GM19023 (cell line): ENCODE measurements around the gene CAMTA1.

Experiments used
- ATAC-seq: cut with Tn5 transposase; IDR thresholded peaks from one replicate; pipeline ENCODE4 v1.9.1; 2021; ENCODE audit warnings: mild to moderate bottlenecking, moderate library complexity; ENCODE audit not compliant: unreplicated experiment

Gene CAMTA1

DNA sequence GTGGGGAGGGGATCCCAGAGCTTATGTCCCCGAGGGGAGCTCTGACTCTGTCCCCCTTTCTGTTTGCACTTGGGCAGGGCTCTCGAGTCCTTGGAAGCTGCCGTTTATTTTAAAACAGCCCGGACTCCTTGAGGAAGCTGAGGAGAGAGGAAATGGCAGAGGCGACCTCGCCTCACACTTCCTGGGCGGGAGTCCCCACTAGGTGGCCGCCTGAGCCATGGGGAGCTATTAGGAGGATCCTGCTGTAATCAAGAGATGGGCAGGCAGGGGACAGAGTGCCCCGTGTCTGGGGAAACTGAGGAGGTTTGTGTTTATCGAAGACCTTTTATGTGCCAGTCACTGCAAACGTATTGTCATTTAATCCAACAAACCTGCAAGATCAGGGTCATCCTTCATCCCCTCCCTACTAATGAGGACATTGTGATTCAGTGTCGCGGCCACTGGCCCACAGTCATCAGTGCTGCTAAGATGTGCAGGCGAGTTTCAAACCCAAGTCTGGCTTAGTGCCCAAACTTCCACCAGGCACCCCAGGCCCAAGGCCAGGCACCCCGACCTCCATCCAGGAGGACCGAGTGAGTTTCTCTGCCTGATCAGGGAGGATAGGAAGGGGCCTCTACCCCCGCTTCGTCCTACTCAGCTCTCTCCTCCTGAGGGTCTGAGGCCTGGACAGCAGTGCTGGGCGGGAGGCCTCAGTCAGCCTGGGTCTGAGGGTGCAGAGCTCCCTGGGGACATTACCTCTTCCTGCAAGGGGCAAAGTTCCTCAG is 669.0 kb downstream of the CAMTA1 start:
- ATAC-seq: no peak

DNA sequence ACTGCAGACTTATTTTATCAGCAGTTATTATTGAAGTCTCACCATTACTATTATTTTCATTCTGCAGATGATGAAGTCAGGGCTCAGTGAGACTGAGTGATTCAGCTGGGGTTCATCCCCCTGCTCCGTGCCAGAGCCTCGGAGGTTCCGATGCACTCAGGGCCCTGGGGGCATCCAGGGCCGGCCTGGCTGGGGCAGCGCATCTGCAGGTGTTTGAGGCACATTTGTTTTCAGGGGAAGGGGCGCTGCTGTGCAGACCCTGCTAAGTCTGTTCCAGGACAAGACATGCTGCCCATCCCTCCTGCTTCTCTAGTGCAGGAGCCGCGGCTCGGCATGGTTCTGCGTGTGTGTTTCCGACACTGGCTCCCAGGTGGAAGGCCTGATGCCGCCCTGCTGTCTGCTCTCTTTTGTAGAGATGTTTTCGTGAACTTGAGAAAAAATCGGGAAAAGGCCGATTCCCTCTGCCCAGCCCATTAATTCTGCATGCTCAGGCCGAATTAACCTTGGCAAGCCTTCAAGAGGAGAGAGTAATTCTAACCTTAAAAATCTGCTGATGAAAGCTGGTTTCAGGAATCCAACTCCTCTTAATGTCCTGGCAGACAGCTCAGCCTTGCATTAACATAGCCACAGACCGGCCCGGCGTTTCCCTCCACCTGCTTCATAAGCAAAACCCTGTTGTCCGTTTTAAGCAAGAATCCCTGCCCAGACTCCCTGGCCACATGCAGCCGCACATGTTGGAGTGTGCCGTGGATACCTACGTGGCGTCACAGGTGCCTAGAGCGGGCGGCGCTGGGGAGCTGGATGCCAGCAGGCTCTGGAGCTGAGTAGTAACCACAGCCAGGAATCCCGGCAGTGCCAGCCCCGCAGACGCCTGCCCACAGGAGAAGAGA is 669.9 kb downstream of the CAMTA1 start:
- no peak for ATAC-seq

DNA sequence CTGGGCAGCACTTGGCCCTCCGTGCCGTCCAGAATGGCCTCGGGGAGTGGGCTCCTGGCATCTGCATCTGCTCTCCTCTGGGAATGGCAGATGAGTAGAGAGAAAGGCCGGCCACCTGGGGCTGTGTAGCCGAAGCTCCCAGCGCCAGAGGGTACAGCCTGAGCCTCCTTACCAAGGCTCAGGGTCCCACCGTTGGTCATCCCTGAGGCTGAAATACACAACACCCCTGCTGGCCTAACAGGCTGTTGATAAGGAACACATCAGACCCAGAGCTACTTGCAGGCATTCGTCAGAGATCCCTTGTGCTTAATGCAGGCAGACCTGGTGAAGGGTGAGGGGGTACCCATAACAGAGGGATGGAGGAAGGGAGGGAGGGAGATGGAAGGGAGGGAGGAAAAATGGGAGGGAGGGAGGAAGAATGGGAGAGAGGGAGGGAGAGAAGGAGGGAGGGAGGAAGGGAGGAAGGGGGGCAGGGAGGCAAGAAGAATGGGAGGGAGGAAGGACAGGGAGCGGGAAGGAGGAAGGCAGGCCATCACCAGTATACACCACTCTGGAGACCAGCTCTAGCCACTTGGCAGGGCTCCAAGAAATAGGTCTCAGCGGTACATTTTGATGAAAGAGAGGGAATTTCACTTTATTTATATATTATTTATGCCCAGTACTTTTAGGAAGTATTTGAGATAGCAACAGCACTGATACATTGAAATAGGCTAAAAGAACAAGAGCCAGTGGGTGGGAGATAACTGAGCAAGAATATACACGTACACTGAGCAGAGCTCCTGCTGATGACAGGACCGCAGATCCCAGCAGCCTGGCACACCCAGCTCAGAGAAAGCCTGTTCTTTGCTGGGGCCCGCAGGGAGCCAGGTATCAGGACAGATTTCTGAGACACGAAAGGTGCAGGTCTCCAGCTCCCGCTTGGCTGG is 670.8 kb downstream of the CAMTA1 start:
- ATAC-seq: no peak

DNA sequence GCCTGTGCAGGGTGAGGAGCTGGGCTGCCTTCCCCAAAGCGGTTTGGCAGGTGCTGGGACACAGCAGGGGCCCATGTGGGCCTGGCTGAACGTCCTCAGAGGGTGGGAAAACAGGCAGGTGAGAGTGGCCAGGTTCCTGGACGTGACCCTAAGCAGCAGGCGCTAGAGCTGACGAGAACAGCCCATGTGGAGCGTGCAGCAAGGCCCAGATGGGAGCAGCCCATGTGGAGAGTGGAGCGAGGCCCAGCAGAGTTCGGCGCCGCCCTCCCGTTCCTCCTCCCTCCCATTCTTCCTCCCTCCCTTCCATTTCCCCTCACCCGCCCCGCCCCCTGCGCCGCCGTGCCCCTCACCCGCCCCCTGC is 671.4 kb downstream of the CAMTA1 start:
- no peak for ATAC-seq

- ATAC-seq: no peak
These were observed 672.6 kb downstream of the CAMTA1 start for GRCh38 chr1:7457811-7458210.

GRCh38 chr1:7458946-7459345 is 673.7 kb downstream of the CAMTA1 start:
- ATAC-seq: no peak

- ATAC-seq: no peak
These were observed 674.7 kb downstream of the CAMTA1 start for GRCh38 chr1:7459914-7460313.

- ATAC-seq: no peak
These were observed 675.6 kb downstream of the CAMTA1 start for GRCh38 chr1:7460807-7461206.

DNA sequence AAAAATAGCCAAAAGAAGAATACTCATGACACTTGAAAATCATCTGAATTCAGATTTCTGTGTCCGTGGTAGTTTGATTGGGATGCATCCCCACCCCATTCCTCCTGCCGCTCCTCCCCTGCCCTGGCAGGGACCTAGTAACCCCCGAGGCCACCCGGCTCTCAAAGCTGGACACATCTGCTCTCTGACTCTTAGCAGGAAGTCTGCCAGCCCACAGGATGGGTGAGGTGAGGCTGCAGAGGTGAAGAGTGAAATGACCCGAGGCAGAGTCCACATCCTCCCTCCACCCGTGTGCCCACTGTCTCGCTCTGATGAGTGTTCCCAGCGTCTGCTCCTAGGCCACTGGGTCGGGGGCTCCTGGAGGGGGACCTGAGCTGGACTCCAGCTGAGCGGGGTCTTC is 677.4 kb downstream of the CAMTA1 start:
- no peak for ATAC-seq

DNA sequence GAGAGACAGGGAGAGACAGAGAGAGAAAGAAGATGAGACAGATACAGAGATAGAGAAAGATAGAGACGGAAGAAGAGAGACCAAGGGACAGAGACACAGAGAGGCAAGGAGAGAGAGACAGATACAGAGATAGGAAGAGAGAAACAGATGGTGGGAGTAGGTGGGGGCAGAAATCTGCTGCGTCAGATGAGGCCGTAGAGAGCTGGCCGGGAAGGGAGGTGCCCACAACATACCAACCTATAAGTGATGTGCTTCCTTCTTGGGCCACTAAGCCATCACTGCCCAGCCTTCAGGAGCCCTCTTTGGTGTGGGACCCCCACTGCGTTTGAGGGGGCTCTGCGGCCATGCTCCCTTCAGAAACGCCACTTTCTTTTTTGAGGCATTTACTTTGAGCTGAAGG is 678.3 kb downstream of the CAMTA1 start:
- no peak for ATAC-seq

DNA sequence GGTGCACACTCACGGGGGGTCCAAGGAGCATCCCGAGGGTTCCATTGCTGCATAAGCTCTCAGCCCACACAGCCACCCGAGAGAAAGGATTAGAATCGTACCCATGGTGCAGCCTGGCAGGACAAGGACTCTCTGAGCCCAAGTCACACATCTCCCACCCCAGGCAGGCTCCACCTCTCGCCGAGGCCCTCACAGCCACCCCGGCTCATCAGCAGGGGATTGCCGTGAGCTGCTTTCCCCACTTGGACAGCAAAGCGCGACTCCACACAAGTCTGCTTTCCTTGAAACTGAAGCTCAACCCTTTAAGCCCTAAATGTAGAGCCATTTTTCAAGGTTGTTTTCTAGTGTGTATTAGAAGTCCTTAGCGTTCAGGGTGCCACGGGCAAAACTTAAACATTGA is 679.5 kb downstream of the CAMTA1 start:
- ATAC-seq: no peak

DNA sequence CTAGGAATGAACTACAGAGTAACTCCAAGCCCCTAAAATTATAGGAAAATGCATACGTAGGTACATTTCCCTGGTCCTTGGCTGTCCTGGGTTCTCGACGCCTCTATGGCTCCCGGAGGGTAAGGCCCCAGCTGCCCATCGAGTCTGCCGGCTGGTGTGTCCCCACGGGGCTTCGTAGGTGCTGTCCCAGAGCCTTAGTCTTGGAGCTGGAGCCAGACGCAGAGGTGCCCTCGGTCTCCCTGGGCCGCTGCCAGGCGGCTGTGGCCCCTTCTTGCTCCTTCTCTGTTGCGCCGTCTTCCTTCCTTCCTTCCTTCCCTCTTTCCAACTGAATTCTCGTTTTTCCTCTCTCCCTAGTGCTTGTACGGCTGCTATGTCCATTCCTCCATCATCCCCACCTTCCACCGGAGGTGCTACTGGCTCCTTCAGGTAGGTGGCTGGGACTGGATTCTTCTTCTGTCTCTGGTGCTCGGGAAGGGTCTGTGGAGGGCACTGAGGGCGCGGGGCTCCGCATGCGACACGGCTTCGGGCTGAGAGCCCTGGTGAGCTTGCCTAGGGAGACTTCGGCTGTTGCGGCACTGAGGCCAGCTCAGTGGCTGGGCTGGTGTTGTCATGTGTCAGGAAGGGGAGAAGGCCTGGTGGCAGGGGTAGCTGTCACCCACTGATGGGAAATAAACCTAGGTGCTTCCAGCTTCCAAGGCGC is 682.4 kb downstream of the CAMTA1 start:
- ATAC-seq: no peak

DNA sequence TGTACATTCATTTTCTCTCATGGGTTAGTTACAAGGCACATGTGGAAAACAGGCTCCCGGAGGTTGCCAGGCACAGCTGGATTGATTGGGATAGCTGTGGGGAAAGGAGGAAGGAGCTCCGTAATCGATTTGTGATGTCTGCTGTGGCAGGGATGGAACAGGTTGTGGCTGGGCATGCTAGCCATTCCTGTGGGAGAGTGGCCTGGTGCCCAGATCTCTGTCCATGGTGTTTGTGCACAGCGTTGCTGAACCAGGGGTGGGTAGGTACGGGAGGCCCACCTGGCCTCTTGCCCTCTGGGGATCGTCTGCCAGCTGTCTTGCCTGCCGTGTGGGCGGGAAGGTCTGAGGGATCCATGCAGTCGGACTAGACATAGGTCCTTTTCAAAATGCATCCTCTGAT is 683.0 kb downstream of the CAMTA1 start:
- ATAC-seq: no peak

DNA sequence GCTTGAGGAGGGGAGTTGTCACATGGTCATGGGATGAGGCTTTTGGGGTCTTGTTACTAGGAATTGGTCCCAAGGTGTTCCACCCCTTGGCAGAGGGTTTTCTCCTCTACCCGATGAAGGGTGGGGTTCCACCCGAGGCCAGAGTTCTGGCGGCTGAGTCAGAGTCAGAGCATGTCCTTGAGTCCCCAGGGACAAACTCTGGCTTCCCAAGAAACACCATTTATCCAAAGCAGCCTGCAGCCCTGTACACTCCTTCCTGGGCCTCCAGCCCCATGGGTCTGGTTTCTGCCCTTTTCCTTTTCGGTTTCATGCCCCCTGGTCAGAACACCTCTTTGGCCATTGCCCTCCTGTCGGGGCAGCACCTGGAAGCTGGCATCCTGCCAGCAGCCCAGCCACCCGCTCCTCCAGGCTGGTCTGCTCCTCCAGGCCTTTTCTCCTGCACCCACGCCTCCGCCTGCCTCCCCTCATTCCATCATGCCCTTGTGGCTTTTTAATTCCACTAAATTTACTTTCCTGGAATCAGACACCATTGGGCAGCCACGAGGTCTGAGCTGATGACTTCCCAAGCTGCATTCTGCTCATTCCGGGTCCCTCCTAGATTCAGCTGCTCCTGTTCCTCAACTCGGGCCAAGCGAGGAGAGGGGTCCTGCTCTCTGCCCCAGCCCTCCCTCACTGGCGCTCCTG is 684.1 kb downstream of the CAMTA1 start:
- no peak for ATAC-seq

DNA sequence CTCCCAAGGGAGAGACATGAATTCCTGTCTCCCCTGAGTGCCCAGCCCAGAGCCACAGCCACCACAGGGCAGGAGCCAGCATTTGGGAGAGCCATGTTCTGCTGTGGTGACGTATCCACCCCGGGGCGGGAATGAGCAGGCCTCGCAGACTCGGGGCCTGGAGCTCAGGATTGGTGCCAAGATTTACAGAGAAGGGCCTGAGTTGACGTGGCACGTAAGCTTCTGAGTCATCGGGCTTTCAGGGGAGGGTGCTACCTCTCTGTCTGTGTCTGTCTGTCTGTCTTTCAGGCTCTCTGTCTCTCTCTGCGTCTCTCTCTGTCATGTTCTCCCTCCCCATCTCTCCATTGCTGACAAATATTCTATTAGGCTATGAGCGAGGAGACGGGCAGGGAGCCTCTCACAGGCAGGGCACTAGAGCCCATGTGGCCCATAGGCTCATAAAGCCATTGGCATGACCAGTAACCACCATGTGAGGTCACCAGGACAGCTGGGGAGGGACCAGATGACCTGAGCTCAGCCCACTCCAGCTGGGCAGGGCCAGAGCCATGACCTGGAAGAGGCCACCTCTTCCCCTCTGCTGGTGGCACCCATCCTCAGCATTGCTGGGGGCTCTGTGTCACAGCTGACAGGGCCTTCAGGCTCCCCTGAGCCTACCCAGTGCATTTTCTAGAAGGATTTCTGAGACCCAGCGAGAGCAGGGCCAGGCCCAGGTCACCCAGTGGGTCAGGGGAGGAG is 685.8 kb downstream of the CAMTA1 start:
- ATAC-seq: no peak

- ATAC-seq: no peak
These were observed 686.6 kb downstream of the CAMTA1 start for GRCh38 chr1:7471836-7472235.

GRCh38 chr1:7473223-7474142 is 688.2 kb downstream of the CAMTA1 start:
- ATAC-seq: no peak

DNA sequence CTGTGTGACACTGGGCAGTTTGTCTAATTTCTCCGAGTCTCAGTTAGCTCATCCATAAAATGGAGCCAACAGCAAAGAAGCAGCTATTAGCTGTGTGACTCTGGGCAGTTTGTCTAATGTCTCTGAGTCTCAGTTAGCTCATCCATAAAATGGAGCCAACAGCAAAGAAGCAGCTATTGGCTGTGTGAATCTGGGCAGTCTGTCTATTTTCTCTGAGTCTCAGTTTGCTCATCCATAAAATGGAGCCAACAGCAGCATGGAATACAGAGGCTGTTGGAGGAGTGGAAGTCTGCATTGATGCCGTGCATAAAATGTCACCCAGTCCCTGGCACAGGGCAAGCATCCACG is 688.9 kb downstream of the CAMTA1 start:
- no peak for ATAC-seq
